OCI-LY3 (cell line): ENCODE results near the gene JMJD8.

Experiments used
- EZH2phosphoT487 ChIP-seq: fragments of 200-600 bp; shearing (Covaris generic); IDR thresholded peaks from 2 replicates; pipeline ENCODE4 v1.6.1; 2018; ENCODE audit warnings: antibody characterized with exemption, mixed run types, low read depth
- TF ChIP-seq, protein P1 (sequence below): fragments of 200-600, 300-600 bp; sonication (generic); IDR thresholded peaks from 2 replicates; pipeline ENCODE4 v1.5.1; 2014; ENCODE audit warnings: antibody characterized with exemption, low read length, low read depth

DNA sequence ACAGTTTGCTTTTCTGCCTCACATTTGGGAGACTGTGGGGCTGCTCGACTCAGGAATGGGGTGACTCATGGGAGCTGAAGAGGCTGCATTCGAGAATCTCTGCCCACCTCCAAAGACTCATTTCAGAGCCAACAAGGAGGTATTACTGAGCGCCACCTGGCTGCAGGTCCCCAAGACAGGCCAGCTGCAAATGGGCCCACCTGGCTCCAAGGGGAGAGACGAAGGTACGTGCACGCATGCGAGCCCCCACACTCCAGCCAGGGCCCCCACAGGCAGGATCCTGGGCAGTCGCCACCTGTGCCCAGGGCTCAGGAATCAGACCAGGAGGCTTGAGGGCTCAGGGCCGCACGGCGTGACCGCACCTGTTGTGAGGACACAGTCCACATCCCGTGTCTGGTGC, 48.8 kb upstream of the JMJD8 start:
- TF ChIP-seq, protein P1, sequence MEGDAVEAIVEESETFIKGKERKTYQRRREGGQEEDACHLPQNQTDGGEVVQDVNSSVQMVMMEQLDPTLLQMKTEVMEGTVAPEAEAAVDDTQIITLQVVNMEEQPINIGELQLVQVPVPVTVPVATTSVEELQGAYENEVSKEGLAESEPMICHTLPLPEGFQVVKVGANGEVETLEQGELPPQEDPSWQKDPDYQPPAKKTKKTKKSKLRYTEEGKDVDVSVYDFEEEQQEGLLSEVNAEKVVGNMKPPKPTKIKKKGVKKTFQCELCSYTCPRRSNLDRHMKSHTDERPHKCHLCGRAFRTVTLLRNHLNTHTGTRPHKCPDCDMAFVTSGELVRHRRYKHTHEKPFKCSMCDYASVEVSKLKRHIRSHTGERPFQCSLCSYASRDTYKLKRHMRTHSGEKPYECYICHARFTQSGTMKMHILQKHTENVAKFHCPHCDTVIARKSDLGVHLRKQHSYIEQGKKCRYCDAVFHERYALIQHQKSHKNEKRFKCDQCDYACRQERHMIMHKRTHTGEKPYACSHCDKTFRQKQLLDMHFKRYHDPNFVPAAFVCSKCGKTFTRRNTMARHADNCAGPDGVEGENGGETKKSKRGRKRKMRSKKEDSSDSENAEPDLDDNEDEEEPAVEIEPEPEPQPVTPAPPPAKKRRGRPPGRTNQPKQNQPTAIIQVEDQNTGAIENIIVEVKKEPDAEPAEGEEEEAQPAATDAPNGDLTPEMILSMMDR, result no peak
- TF ChIP-seq EZH2phosphoT487, result no peak
